Right forelimb (tissue), 1 donor: Measurements from ENCODE around the gene ZCCHC2.

Experiments
- DNase-seq: peaks from one replicate; pipeline ENCODE4 v3.0.0-alpha.2; 2018

Gene ZCCHC2

GRCh38 chr18:62512532-62512931 is 10.3 kb upstream of the ZCCHC2 start:
- DNase-seq, result no peak

DNA sequence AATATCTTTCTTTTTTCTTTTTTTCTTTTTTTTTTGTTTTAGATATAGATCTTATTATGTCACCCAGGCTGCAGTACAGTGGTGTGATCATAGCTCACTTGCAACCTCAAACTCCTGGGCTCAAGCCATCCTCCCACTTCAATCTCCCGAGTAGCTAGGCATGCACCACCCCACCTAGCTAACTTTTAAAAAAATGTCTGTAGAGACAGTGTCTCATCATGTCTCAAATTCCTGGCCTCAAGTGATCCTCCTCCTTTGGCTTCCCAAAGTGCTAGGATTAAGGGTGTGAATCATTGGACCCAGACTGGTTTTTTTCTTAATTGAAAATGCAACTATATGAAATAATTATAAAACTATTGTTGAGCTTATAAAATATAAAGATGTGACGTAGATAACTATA is 9.8 kb upstream of the ZCCHC2 start:
- DNase-seq, result no peak

DNA sequence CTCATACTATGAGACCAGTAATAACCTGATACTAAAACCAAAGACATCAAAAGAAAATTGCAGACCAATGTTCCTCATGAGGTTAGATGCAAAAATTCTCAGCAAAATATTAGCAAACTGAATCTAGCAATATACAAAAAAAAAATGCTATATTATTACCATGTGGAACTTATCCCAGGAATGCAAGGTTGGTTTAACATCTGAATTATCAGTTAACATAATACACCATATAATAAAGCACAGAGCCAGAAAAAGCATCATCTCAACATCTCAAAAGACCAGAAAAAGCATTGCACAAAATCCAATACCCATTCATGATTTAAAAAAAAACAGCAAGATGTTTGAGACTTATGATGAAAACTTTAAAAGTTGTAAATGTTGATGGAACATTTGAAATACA is 8.3 kb upstream of the ZCCHC2 start:
- DNase-seq, result no peak

- no peak for DNase-seq
These were observed 6.6 kb upstream of the ZCCHC2 start for GRCh38 chr18:62516242-62516641.

GRCh38 chr18:62518460-62519375 is 4.1 kb upstream of the ZCCHC2 start:
- no peak for DNase-seq

GRCh38 chr18:62519684-62520083 is 3.1 kb upstream of the ZCCHC2 start:
- no peak for DNase-seq

DNA sequence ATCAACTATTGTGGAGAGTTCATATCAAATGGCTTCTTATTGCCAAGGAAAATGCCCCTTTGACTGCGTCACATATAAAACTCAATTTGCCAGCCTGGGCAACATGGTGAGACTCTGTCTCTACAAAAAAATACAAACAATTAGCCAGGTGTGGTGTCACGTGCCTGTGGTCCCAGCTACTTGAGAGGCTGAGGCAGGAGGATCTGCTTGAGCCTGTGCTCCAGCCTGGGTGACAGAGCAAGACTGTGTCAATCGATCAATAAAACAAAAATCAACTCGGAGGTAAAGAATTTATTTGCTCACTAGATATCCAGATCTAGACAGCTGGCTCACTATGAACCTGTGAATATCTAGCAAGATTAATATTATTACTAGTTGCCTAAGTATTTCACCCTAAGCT is 1.7 kb upstream of the ZCCHC2 start:
- no peak for DNase-seq

GRCh38 chr18:62521593-62521992 is 1.2 kb upstream of the ZCCHC2 start:
- DNase-seq, result no peak

- no peak for DNase-seq
These were observed 684 bp upstream of the ZCCHC2 start for GRCh38 chr18:62522178-62522503.

DNA sequence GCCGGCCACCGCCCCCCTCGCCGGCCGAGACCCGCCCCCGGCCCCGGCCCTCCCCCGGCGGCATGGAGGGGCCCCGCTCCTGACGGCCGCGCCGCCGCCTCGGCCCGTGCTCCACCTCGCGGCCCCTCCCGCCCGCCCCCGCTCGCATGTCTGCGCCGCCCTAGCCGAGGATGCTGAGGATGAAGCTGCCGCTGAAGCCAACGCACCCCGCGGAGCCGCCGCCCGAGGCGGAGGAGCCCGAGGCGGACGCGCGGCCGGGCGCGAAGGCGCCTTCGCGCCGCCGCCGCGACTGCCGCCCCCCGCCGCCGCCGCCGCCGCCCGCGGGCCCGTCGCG is 397 bp downstream of the ZCCHC2 start:
- DNase-seq, result no peak

DNA sequence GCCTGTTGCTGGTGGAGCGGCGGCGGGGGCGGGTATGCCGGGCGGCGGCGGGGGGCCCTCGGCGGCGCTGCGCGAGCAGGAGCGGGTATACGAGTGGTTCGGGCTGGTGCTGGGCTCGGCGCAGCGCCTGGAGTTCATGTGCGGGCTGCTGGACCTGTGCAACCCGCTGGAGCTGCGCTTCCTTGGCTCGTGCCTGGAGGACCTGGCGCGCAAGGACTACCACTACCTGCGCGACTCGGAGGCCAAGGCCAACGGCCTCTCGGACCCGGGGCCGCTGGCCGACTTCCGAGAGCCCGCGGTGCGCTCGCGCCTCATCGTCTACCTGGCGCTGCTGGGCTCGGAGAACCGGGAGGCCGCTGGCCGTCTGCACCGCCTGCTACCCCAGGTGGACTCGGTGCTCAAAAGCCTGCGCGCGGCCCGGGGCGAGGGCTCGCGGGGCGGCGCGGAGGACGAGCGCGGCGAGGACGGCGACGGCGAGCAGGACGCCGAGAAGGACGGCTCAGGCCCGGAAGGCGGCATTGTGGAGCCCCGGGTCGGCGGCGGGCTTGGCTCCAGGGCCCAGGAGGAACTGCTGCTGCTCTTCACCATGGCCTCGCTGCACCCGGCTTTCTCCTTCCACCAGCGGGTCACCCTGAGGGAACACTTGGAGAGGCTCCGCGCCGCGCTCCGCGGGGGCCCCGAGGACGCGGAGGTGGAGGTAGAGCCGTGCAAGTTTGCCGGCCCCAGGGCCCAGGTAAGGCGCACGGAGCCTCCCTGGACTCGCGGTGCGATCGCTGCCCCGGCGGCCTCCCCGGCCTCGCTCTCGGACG is 1.0 kb downstream of the ZCCHC2 start:
- peak; percentile 73 for DNase-seq

- peak; percentile 77 for DNase-seq
These were observed 1.8 kb downstream of the ZCCHC2 start for GRCh38 chr18:62524440-62525200.

GRCh38 chr18:62525608-62526007 is 2.8 kb downstream of the ZCCHC2 start:
- no peak for DNase-seq

DNA sequence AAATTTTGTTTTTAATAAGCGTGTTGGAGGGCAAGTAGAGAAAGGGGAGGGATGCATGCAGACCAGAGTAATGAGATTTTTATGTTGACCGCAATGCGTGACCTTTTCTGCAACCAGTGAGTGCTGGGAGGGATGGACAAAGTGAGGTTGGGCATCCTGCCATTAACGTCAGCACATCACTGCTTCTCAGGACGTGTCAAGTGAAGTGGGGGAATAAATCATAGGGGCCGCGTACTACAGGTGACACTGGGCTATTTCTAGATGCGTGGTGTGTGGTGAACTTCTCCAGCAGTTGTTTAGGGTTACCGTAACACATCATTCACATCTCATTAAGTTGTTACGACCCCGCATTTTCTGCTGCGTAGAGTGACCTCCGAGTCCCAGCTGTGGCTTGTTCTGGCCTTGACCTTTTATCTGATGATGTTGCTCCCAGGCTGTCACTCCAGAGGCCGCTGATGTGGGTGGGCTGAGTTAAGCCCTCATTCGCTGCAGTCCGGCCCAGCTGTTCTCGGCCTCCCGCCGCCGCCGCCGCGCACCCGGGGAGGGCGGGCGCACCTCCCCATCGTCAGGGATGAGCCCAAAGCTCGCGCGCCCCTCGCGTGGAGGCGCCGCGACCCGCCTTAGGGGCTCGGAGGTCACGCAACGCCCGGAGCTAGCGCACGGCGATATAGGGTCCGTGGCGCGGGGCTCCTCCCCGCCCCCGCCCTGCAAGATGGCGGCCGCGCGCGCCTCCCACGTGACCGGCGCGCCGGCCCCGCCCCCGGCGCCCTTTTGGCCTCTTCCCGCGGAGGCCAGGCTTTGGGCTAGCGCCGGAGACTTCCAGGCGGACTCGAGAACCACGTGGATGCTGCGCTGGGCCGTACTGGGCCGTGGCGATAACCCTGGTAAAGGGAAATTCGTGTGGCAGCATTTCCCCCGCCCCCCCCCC is 3.5 kb downstream of the ZCCHC2 start:
- DNase-seq, result peak; percentile 86

- DNase-seq, result no peak
These were observed 6.8 kb downstream of the ZCCHC2 start for GRCh38 chr18:62529597-62529996.

GRCh38 chr18:62531078-62531477 is 8.3 kb downstream of the ZCCHC2 start:
- no peak for DNase-seq

DNA sequence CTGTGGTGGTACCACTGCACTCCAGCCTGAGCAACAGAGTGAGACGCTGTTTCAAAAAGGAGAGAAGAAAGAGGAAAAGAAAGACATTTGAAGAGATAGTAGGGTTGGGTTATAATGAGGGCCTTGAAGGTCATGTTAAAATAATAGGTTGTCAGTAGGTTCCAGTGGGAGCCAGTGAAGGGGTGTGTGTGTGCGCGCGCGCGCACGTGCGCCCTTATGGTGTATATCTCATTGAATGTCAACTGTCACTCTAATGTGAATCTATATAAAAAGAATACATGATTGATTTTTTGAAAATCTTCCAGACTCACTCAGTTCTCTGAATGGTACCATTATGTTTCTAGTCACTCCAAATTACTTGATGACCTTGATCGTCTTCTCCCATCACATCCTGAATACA is 9.1 kb downstream of the ZCCHC2 start:
- DNase-seq, result no peak

DNA sequence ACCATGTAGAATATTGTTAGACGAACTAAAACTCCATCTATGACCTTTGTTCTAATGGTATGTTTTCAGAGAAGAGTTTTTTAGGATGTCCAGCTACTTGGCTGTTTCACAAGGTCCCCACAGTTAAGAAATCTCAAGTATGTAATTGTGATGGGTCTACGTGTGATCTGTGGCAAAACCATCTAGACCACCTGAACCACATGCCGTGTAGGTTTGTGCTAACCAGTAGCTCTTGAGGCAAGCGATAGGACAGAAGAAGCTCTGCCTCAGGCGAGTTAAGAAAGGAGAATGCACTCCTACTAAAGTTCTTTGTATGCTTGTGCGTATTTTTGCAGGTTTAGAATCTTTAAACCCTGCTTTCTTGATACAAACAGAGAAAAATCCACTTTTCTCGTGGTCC is 13.2 kb downstream of the ZCCHC2 start:
- DNase-seq, result no peak

GRCh38 chr18:62537042-62537894 is 14.4 kb downstream of the ZCCHC2 start:
- no peak for DNase-seq

DNA sequence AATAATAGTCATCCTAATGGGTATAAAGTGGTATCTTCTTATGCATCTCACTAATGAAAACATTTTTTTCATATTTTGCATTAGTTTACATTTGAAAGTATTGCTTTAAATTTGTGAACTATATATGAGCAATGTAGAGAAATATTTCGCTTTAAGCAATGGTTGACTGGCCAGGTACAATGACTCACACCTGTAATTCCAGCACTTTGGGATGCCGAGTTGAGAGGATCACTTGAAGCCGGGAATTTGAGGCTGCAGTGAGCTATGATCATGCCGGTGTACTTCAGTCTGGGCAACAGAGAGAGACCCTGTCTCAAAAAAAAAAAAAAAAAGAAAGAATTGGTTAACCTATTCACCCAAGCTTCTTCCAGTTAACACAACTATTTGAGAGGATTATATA is 15.1 kb downstream of the ZCCHC2 start:
- DNase-seq, result no peak

GRCh38 chr18:62538881-62539280 is 16.1 kb downstream of the ZCCHC2 start:
- no peak for DNase-seq
